ENCODE results near the gene LCE3B.

DNA sequence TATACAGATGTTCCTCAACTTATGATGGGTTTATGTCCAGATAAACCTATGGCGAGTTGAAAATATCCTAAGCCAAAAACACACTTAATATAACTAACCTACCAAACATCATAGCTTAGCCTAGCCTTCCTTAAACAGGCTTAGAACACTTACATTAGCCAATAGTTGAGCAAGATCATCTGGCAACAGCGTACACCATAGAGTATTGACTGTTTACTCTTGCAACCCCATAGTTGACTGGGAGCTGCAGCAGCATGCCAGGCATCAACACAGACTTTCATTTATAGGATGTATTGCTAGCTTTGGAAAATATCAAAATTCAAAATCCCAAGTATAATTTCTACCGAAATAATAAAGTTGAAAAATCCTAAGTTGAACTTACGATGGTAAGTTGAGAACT, 44.1 kb downstream of the LCE3B start:
- TF ChIP-seq, protein P1, sequence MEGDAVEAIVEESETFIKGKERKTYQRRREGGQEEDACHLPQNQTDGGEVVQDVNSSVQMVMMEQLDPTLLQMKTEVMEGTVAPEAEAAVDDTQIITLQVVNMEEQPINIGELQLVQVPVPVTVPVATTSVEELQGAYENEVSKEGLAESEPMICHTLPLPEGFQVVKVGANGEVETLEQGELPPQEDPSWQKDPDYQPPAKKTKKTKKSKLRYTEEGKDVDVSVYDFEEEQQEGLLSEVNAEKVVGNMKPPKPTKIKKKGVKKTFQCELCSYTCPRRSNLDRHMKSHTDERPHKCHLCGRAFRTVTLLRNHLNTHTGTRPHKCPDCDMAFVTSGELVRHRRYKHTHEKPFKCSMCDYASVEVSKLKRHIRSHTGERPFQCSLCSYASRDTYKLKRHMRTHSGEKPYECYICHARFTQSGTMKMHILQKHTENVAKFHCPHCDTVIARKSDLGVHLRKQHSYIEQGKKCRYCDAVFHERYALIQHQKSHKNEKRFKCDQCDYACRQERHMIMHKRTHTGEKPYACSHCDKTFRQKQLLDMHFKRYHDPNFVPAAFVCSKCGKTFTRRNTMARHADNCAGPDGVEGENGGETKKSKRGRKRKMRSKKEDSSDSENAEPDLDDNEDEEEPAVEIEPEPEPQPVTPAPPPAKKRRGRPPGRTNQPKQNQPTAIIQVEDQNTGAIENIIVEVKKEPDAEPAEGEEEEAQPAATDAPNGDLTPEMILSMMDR (conservative IDR thresholded peaks at IDR 0.05) = no peak
- TF ChIP-seq ZFX (IDR thresholded peaks at IDR 0.05) = no peak
